ENCODE data around the gene PRSS53.

GRCh38 chr16:31087481-31087880 is 1.3 kb downstream of the PRSS53 start:
- TF ChIP-seq CTCF (IDR thresholded peaks at IDR 0.05; ENCODE audit: insufficient read depth, low read length, poor library complexity, severe bottlenecking), result no peak
- no peak for TF ChIP-seq EZH2phosphoT487 (conservative IDR thresholded peaks at IDR 0.05; ENCODE audit: low read length)
